Measurements from ENCODE around the gene ZNF580.

Gene ZNF580

GRCh38 chr19:55691561-55692481 is 51.0 kb downstream of the ZNF580 start:
- no peak for DNase-seq (ENCODE audit: low read depth in 2 of 2)

GRCh38 chr19:55692681-55693081 is 51.9 kb downstream of the ZNF580 start:
- DNase-seq (ENCODE audit: low read depth in 2 of 2), result no peak
